Body of pancreas (tissue), 4 donors: ENCODE data around the gene SELENBP1.

Experiments
- CTCF ChIP-seq, 7 experiments: fragments of 450-650 bp in 4 of 7; fragments of 200-600 bp in 3 of 7; sonication (generic) in 3 of 7; IDR thresholded peaks; one replicate each; pipeline ENCODE4 v1.5.1; 2016 to 2019; ENCODE audit warnings: antibody characterized with exemption in 7 of 7
- POLR2A ChIP-seq, 3 donors: fragments of 450-650 bp; IDR thresholded peaks; one replicate each; pipeline ENCODE4 v1.6.1; 2016; ENCODE audit warnings: antibody characterized with exemption in 3 of 3, mild to moderate bottlenecking in 2 of 3

- TF ChIP-seq POLR2A (IDR thresholded peaks at IDR 0.05) (no peak), CTCF (IDR thresholded peaks at IDR 0.05) (no peak)
These were observed 4.8 kb upstream of the SELENBP1 start for GRCh38 chr1:151377150-151377884.
